Measurements from ENCODE around the gene SAMD4A.

GRCh38 chr14:54589076-54589475, 22.1 kb downstream of the SAMD4A start:
- TF ChIP-seq SUZ12 (IDR thresholded peaks at IDR 0.05) (no peak), SP1 (IDR thresholded peaks at IDR 0.05) (no peak), CTBP1 (IDR thresholded peaks at IDR 0.05; ENCODE audit: borderline replicate concordance) (no peak), FOXM1 (IDR thresholded peaks at IDR 0.05; ENCODE audit: borderline replicate concordance) (no peak), ELF4 (IDR thresholded peaks at IDR 0.05) (no peak)

All from HEK293T (cell line).